ENCODE results near the gene ESPNL.
A peak's percentile ranks its signal among the peaks of the same experiment; 100 is the strongest.

ESPNL gene

DNA sequence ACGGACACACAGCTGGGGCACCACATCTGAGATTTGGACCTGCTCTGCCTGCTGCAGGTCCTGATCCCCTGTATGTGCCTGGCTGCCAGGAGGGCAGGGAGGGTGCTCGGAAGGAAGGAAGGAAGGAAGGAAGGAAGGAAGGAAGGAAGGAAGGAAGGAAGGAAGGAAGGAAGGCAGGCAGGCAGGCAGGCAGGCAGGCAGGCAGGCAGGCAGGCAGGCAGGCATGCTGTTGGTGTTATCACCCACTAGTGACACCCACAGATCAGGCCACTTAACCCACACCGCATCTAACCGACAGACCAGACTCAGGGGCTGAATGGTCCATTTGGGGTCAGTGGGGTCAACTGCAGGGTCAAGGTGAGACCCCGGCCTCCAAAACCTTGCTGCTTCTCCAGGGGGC is 44.1 kb downstream of the ESPNL start:
- no peak for DNase-seq

- no peak for DNase-seq
Observed at GRCh38 chr2:238145046-238145445, 44.9 kb downstream of the ESPNL start.

DNA sequence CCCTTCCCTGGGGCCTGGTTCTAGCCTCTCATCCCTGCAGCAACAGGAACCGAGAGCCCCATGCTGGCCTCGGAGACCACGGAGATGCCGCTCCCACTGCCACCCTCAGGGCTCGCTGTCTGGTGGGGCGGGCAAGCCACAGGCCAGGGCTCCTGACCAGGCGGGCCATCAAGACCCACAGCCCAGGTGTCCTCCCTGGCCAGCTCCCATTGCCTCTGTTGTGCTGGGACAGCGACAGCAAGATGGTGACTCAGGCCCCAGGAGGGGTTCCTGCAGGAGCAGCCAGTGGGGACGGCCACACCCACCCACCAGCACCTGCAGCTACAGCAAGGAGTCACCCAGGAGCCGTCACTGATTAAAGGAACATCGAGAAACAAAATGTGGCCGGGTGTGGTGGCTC is 45.7 kb downstream of the ESPNL start:
- DNase-seq = no peak

DNA sequence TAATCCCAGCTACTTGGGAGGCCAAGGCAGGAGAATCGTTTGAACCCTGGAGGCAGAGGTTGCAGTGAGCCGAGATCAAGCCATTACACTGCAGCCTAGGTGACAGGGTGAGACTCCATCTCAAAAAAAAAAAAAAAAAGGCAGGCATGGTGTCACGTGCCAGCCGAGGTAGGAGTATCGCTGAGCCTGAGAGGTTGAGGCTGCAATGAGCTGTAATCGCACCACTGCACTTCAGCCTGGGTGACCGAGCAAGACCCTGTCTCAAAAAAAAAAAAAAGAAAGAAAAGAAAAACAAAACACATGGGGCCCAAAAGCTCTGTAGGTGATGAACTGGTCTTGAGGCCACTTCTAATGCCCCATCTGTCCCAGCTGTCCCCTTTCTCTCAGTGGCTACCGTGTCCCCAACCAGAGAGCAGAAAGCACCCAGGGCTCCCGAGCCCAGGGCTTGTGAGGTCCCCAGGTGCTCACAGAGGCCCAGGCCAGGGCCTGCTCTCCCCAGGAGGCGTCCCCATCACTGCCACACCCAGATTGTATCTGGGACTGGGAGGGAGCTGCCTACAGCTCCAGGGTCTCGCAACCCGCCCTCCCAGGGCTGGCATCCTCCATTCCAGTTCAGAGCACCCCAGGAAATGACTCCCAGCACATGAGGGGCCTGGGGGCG is 46.9 kb downstream of the ESPNL start:
- DNase-seq = no peak

GRCh38 chr2:238148981-238149380 is 48.8 kb downstream of the ESPNL start:
- DNase-seq = no peak

DNA sequence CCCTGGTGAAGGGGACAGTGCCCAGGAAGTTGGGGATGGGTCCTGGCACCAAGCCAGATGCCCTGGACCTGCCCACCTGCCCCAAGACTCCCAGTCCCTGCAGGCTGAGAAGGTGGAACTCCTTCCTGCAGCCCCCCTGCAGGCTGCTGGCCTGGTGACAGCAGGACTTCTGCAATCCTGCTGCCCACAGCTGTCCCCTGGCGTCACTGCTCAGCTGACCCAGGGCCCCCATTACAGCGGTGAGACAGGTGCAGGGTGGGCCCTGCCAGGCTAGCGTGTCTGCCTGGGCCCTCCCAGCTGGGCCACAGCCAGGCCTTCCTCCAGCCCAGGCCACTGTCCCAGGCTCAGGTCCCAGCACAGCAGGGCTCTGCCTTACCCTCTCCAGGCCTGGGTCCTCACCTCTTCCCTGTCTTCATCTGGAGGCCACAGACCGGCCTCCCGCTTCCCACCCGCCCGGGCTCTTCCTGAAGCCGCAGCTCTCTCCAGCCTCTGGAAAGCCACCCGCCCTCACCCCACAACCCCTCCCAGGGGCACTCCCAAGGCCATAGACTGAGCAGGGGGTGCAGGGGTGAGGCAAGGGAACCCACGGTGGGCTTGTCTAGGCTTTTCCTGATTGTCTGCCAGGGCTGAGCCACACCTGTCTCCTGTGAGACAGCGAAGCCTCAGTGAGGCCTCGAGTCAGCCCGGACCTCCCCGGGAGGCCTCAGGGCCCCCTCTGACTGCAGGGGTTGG is 49.9 kb downstream of the ESPNL start:
- DNase-seq = no peak

DNA sequence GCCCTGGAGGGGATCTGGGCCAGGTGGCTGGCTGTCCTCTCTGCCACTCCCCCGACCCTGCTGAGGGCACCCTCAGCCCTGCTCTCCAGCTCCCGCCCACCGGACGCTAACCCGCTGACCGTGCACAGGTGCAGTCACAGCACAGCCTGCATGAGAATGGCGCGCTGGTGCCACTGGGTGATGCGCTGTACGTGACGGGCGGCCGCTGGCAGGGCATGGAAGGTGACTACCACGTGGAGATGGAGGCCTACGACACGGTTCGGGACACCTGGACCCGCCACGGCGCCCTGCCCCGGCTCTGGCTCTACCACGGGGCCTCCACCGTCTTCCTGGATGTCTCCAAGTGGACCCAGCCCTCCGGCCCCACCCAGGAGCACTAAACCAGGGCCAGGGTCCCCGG is 50.5 kb downstream of the ESPNL start:
- DNase-seq = no peak

DNA sequence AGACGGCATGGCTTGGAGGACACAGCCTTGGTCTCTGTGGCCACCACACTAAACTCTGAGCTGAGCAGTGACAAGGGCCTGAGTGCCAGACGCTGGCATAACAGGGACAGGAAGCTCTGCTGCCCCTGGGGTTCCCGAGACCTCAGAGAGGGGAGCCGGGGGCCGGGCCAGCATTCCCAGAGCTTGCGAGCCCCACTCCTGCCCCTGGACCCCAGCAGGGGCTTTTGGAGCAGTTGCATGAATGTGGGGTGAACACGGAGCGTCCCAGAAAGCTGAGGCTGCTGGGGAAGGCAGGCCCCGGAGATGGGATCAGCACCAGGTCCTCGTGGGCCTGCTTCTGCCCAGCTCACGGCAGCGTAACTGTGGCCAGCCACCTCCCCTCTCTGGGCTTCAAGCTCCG is 51.1 kb downstream of the ESPNL start:
- DNase-seq = no peak

DNA sequence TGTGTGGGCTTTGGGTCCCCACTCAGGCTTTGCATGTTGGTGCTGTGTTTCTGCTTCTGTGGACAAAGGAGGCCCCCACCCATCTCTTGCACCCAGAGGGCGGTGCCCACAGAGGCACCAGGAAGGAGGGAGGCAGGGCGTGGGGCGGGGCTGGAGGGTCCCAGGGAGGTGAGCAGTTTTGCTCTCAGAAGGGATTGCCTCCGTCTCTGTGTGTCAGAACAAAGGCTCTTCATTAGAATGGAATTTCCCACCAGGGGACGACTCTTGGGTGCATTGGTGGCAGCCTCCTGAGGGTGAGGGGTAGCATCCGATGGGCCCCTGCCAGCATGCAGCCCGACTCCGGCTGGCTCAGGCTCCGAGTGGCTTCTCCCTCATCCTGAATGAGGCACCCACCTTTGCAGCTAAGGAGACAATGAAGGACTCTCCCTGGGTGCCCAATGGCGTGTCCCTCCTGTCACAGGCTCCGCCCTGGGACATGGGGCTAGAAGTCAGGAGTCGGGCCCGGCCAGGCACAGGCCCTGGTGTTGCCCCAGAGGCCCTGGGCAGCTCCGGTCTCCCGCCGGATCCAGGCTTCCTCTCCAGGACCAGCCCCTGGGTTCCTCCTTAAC is 51.6 kb downstream of the ESPNL start:
- DNase-seq = no peak

GRCh38 chr2:238152771-238153688 is 52.9 kb downstream of the ESPNL start:
- no peak for DNase-seq

GRCh38 chr2:238154570-238154969 is 54.4 kb downstream of the ESPNL start:
- DNase-seq = no peak

DNA sequence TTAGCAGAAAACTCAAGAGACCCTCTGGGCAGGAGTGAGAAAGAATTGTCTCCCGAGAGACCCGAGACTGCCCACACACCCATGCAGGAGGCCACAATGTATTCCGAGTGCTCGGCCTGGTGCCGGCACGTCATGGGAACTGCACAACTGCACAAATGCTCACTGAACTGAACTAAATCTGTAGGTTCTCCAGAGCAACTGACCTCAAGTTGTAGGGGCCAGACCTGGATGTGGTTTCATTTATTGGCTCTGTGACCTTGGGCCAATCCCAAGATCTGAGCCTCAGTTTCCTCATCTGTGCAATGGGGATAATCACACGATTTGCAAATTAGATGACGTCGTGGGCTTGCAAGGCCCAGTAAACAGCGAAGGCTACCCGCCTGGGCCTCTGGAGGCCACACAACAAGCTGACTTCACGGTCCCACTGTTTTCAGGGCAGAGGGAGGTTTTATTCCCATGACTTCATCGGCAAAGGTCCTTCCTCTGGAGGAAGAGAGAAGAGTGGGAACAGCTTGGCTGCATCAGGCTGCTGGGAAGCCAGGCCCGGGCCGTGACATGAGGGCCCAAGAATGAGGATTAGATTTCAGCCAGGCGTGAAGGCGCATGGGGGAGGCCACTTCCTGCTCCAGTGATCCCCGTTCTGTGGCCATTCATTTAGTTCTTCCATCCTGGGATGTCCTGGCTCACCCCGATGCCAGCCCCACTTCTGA is 55.1 kb downstream of the ESPNL start:
- DNase-seq = no peak

GRCh38 chr2:238155761-238156694 is 55.9 kb downstream of the ESPNL start:
- DNase-seq = no peak

DNA sequence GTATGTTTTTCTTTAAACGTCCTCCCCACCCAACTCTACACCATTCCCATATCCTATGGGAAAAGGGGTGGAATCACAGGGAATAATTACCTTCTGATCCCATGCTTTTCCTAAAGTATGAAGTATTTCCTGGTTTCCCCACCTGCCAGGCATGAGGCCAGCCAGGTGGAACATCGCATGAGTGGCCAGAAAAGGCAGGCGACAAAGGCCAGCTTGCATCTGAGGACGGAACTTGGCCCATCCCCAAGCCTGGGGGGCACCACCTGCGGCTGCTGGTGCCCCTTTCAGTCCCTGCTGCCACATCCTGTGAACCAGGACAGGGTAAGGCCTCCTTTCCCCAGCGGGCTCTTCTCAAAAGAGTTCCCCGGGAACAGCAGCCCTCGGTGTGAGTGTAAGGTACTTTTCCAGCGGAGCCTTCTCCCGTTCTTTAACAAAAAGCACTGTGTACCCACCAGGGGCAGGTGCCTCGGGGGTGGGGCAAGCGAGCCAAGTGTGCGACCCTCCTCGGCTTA is 57.4 kb downstream of the ESPNL start:
- no peak for DNase-seq

GRCh38 chr2:238158018-238158508 is 57.9 kb downstream of the ESPNL start:
- no peak for DNase-seq

DNA sequence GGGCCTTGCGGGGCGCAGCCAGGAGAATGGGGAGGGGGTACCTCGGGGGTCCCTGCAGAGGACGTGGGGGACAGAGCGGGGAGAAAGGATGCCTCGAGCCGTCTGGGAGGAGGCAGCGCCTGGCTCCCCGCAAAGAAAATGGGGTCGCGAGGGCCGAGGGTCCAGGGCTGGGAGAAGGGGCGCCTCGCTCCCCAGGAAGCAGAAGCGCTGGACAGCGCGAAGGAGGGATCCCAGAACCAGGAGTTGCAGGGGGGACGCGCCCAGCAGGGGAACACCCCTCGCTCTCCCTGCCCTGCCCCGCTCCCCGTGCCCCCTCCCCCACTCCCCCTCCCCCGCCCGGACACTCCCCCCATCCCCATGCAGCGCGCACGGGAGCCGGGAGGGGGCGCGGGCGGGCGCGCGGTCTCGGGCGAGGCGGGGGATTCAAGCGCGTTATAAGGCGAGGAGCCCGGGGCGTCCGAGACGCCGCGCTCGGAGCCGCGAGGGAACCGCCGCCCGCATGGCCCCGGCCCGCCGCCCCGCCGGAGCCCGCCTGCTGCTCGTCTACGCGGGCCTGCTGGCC is 58.5 kb downstream of the ESPNL start, which contains the start of gene ERFE:
ERFE (plus strand) TSS at position 462 of the 562 bp plus-strand sequence; CDS start at position 500, 38 bp downstream.
- peak; percentile 83 for DNase-seq

GRCh38 chr2:238159071-238159539 is 59.0 kb downstream of the ESPNL start:
- DNase-seq = peak; percentile 67

GRCh38 chr2:238159661-238160205 is 59.6 kb downstream of the ESPNL start:
- DNase-seq = no peak

GRCh38 chr2:238160206-238161129 is 60.3 kb downstream of the ESPNL start:
- no peak for DNase-seq
